NT2/D1 (cell line): ENCODE data around the gene ZNF451.

Experiments
- DNase-seq: peaks from one replicate; pipeline ENCODE4 v3.0.0-alpha.2; 2011; ENCODE audit warnings: low read depth, low spot score
- H3K27me3 ChIP-seq: 2 replicates; pipeline ENCODE4 v1.6.0; 2011; ENCODE audit warnings: mild to moderate bottlenecking; ENCODE audit not compliant: insufficient read length, insufficient read depth
- H3K36me3 ChIP-seq: 2 replicates; pipeline ENCODE4 v1.6.1; 2011; ENCODE audit warnings: mild to moderate bottlenecking, low read length, mixed read lengths; ENCODE audit not compliant: insufficient read depth, insufficient read length
- H3K4me1 ChIP-seq: 2 replicates; pipeline ENCODE4 v1.5.1; 2011; ENCODE audit not compliant: insufficient read depth, insufficient read length
- H3K4me3 ChIP-seq: 2 replicates; pipeline ENCODE4 v1.5.1; 2011; ENCODE audit warnings: low read depth; ENCODE audit not compliant: insufficient read length
- H3K9ac ChIP-seq: 2 replicates; pipeline ENCODE4 v1.6.0; 2011; ENCODE audit warnings: low read depth; ENCODE audit not compliant: insufficient read length
- H3K9me3 ChIP-seq: 2 replicates; pipeline ENCODE4 v1.5.1; 2011; ENCODE audit warnings: mild to moderate bottlenecking, low read length; ENCODE audit not compliant: insufficient read depth
- SUZ12 ChIP-seq: IDR thresholded peaks from 2 replicates; pipeline ENCODE4 v1.6.1; 2011; ENCODE audit not compliant: insufficient read length, insufficient read depth; ENCODE audit errors: extremely low read depth
- YY1 ChIP-seq: IDR thresholded peaks from 2 replicates; pipeline ENCODE4 v1.6.1; 2011; ENCODE audit not compliant: insufficient read length, insufficient read depth
- ZNF274 ChIP-seq: IDR thresholded peaks from 2 replicates; pipeline ENCODE4 v1.6.1; 2011; ENCODE audit warnings: mild to moderate bottlenecking, low read depth, low read length

Gene ZNF451

DNA sequence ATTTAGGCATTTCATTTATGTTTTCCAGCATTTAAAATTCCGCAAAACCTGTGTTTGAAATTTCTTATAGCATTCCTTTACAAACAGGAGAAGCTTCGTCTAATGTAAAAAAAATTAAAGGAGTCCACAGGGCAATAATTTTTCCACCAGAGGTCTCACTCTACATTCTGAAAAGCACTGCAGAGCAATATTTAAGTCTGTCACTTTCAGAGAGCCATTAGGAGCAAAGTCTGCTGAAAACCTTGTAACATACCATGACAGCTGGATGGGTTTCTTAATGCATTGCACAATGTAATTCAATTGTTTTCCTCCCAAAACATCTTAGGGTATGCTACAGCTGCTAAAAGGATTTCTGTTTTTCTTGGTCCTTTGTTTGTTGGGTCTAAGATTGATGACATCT, 100.2 kb downstream of the ZNF451 start:
- Histone ChIP-seq H3K4me1 (no peaks in the 10 kb centered on the region), H3K4me3 (no peak overlapping the region), H3K9me3 (no peaks in the 10 kb centered on the region), H3K9ac (no peak overlapping the region), H3K27me3 (no peaks in the 10 kb centered on the region), H3K36me3 (peaks cover 27% of the 10 kb centered on the region)
- TF ChIP-seq ZNF274, result no peak
- TF ChIP-seq SUZ12, result no peak
- no peak for TF ChIP-seq YY1
- DNase-seq, result no peak

- no peaks in the 10 kb centered on the region for H3K9me3 ChIP-seq
Observed at GRCh38 chr6:57193177-57193576, 103.2 kb downstream of the ZNF451 start.

GRCh38 chr6:57195457-57195856, 105.5 kb downstream of the ZNF451 start:
- no peaks in the 10 kb centered on the region for H3K27me3 ChIP-seq
- TF ChIP-seq SUZ12, result no peak
- TF ChIP-seq YY1, result no peak
- no peak for TF ChIP-seq ZNF274
- peaks cover 11% of the 10 kb centered on the region for H3K36me3 ChIP-seq
- H3K9ac ChIP-seq, result no peak overlapping the region
- no peak for DNase-seq
- no peaks in the 10 kb centered on the region for H3K4me1 ChIP-seq
- no peaks in the 10 kb centered on the region for H3K9me3 ChIP-seq
- H3K4me3 ChIP-seq, result no peak overlapping the region

More at GRCh38 chr6:57193177-57193576, 103.2 kb downstream of the ZNF451 start:
- H3K4me3 ChIP-seq, result no peak overlapping the region
- H3K4me1 ChIP-seq, result no peaks in the 10 kb centered on the region
- no peaks in the 10 kb centered on the region for H3K27me3 ChIP-seq
- TF ChIP-seq ZNF274, result no peak
- TF ChIP-seq SUZ12, result no peak
- TF ChIP-seq YY1, result no peak
- H3K36me3 ChIP-seq, result peaks cover 20% of the 10 kb centered on the region
- no peak overlapping the region for H3K9ac ChIP-seq
- DNase-seq, result no peak

- no peaks in the 10 kb centered on the region for H3K9me3 ChIP-seq
- H3K27me3 ChIP-seq, result no peaks in the 10 kb centered on the region
- no peak for TF ChIP-seq SUZ12
- TF ChIP-seq YY1, result no peak
- no peak for TF ChIP-seq ZNF274
- no peak for DNase-seq
- H3K9ac ChIP-seq, result peak overlapping the region; percentile 36
- no peaks in the 10 kb centered on the region for H3K4me1 ChIP-seq
- peaks cover 6% of the 10 kb centered on the region for H3K36me3 ChIP-seq
- no peak overlapping the region for H3K4me3 ChIP-seq
Observed at GRCh38 chr6:57198926-57199636, 109.1 kb downstream of the ZNF451 start.

GRCh38 chr6:57201718-57202117, 111.7 kb downstream of the ZNF451 start:
- no peak overlapping the region for H3K4me3 ChIP-seq
- H3K9me3 ChIP-seq, result no peaks in the 10 kb centered on the region
- peaks cover 5% of the 10 kb centered on the region for H3K36me3 ChIP-seq
- no peak for TF ChIP-seq YY1
- TF ChIP-seq ZNF274, result no peak
- no peak for TF ChIP-seq SUZ12
- H3K4me1 ChIP-seq, result no peaks in the 10 kb centered on the region
- DNase-seq, result no peak
- H3K9ac ChIP-seq, result no peak overlapping the region
- H3K27me3 ChIP-seq, result no peaks in the 10 kb centered on the region

- no peak overlapping the region for H3K9ac ChIP-seq
- no peak for DNase-seq
- no peaks in the 10 kb centered on the region for H3K9me3 ChIP-seq
- H3K4me3 ChIP-seq, result no peak overlapping the region
- H3K36me3 ChIP-seq, result peaks cover 11% of the 10 kb centered on the region
- TF ChIP-seq YY1 (no peak), ZNF274 (no peak), SUZ12 (no peak)
- H3K4me1 ChIP-seq, result no peaks in the 10 kb centered on the region
- H3K27me3 ChIP-seq, result no peaks in the 10 kb centered on the region
Observed at GRCh38 chr6:57205550-57206328, 115.8 kb downstream of the ZNF451 start.

GRCh38 chr6:57207141-57207540, 117.2 kb downstream of the ZNF451 start:
- no peak overlapping the region for H3K4me3 ChIP-seq
- H3K27me3 ChIP-seq, result no peaks in the 10 kb centered on the region
- H3K9ac ChIP-seq, result no peak overlapping the region
- peaks cover 11% of the 10 kb centered on the region for H3K36me3 ChIP-seq
- no peaks in the 10 kb centered on the region for H3K9me3 ChIP-seq
- no peak for DNase-seq
- TF ChIP-seq ZNF274 (no peak), SUZ12 (no peak), YY1 (no peak)
- H3K4me1 ChIP-seq, result no peaks in the 10 kb centered on the region
